ENCODE results near the gene TAS2R31.
"Not testable (repeated sequence)": the region's sequence is repeated elsewhere in the genome, so short reads cannot be mapped to it uniquely, and the experiment has no call there.

TAS2R31 gene, protein sequence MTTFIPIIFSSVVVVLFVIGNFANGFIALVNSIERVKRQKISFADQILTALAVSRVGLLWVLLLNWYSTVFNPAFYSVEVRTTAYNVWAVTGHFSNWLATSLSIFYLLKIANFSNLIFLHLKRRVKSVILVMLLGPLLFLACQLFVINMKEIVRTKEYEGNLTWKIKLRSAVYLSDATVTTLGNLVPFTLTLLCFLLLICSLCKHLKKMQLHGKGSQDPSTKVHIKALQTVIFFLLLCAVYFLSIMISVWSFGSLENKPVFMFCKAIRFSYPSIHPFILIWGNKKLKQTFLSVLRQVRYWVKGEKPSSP

DNA sequence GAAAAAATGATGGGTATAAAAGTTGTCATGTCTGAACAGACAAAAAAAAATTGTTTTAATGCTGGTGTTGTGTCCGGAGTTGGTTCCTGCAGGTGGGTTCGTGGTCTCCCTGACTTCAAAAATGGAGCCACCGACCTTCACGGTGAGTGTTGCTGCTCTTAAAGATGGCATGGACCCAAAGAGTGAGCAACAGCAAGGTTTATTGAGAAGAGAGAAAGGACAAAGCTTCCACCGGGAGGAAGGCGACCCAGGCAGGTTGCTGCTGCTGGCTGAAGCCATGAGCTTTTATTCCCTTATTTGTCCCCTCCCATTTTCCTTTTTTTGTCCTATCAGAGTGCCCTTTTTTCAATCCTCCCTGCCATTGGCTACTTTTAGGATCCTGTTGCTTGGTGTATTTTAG lies at the start of gene TAS2R31:
TAS2R31 (minus strand) TSS at position 101 of the 400 bp plus-strand sequence; CDS start at position 29, 72 bp downstream.
- no peak for DNase-seq (ENCODE audit: low read depth, low spot score)

DNA sequence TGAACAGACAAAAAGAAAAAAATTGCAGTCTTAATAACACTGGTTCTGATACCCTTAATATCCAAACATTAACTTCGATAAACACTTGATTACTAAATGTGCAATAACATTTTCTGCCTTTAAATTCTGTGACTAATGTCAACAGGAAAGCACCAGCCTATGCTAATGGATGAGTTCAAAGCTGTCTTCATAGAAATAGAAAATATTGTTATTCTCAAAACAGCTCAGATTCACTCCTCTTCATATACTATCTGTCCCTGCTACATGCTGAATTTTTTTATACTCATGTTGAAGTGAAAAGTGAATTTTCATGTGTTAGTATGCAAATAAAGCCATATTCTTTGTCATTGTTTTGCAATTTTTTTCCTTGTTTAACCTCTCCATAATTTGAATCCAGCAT lies 47.0 kb upstream of the TAS2R31 start:
- DNase-seq (ENCODE audit: low read depth, low spot score), result no peak

DNA sequence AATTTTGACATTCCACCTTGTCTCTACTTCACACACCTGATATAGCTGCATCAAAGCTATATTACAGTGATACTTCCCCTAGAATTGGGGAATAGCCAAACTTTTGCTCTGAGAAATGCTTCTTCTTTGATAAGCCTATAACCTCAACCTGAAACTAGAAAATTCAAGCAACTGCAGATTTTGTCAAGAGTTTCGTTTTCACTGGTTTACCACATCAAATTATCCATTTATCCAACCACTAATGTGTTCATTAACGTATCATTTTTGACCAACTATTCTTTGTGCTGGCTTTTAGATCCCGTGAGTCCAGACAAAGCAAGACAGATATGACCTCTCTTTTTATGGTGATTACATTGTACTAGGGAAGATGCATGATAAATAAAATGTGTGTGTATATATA lies 44.4 kb upstream of the TAS2R31 start:
- DNase-seq (ENCODE audit: low read depth, low spot score), result no peak

DNA sequence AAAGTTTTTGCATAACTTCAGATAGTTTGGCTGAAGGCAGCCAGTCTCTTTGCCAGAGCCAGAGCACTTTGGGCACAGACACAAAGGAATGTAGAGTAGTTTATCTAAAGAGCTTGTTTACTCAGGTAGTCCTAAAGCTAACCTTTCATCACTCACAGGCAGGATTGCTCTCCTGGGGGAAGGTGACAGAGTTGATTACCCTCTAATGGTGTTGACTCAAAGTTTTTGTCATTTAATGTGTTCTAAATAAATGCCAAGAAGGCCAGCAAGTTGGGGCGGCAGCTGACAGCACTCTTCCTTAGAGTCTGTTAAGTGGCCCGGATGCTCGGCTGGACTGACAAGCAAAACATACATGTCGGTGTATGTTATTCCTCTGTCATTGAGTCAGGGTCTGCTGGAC lies 40.2 kb upstream of the TAS2R31 start:
- DNase-seq (ENCODE audit: low read depth, low spot score), result no peak

GRCh38 chr12:11070999-11071398 lies 39.8 kb upstream of the TAS2R31 start:
- DNase-seq (ENCODE audit: low read depth, low spot score), result no peak

GRCh38 chr12:11069854-11070365 lies 38.7 kb upstream of the TAS2R31 start:
- no peak for DNase-seq (ENCODE audit: low read depth, low spot score)

- DNase-seq (ENCODE audit: low read depth, low spot score), result no peak
Observed at GRCh38 chr12:11067514-11067913, 36.3 kb upstream of the TAS2R31 start.

DNA sequence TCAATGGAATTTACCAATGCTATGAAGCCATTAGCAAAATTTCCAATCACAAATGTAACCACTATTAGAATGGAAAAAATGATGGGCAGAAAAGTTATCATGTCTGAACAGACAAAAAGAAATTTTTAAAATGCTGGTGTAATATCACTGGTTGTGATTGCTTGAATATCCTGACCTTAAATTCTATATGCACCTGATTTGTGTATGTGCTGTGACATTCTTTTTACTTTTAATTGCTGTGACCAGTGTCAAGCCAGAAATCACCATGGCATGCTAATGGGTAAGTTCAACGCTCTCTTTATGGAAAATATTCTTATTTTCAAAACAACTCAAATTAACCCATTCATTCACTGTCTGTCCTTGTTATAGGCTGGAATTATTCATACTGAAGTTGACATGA lies 31.0 kb upstream of the TAS2R31 start, which contains the start of gene TAS2R46:
TAS2R46 (minus strand) TSS at position 101 of the 400 bp plus-strand sequence; CDS start at position 101, 0 bp downstream.
- not testable (repeated sequence) for DNase-seq (ENCODE audit: low read depth, low spot score)

GRCh38 chr12:11059784-11060183 lies 28.6 kb upstream of the TAS2R31 start:
- DNase-seq (ENCODE audit: low read depth, low spot score), result no peak

DNA sequence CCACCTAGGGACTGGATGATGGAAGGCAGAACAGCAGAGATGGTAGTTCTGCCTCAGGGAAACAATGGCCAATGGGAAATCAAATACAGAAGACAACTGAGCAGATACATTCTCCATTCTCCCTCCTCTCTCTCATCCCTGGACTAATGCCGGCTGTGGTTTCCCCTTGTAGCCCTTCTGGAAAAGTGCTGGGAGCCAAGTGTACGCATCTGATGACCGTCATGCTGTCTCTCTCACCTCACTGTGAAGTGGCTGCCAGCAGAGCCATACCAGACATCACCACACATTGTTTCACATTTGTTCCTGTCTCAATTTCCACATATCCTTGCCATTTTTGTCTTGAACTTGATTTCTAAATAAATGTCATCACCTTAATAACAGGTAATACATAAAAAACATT lies 27.8 kb upstream of the TAS2R31 start:
- DNase-seq (ENCODE audit: low read depth, low spot score), result no peak

DNA sequence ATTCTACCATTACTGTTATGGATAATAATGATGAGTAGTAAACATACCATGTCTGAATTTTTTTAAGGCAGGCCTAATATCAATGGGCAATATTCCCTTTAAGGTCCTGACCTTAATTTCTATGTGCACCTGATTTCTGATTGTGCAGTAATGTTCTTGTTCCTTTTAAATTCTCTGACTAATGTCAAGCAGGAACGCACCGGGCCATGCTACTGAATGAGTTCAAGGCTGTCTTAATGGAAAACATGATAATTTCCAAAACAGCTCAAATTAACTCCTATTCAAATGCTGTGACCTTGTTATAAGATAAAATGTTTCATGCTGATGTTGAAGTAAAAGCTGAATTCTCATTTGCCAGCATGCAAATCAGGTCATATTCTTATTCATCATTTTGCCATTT lies 24.1 kb upstream of the TAS2R31 start:
- no peak for DNase-seq (ENCODE audit: low read depth, low spot score)

DNA sequence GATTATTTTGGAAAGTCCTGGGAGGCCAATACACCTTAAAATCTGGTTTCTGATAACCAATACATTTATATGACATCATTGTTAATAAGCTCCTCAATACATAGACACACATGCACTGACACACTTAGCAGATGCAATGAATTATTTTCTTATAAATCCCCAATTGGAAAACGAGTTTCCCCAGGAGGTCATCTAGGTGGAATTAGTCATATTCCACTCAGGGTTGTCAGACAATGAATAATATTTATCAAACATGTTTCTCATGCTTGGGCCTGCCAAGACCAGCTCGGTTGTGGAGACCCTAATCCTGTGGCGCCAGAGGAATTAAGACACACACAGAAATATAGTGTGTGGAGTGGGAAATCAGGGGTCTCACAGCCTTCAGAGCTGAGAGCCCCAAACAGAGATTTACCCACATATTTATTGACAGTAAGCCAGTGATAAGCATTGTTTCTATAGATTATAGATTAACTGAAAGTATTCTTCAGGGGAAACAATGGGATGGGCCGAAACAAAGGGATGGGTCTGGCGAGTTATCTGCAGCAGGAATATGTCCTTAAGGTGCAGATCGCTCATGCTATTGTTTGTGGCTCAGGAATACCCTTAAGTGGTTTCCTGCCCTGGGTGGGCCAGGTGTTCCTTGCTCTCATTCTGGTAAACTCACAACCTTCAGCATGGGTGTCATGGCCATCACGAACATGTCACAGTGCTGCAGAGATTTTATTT lies 18.8 kb upstream of the TAS2R31 start:
- not testable (repeated sequence) for DNase-seq (ENCODE audit: low read depth, low spot score)

DNA sequence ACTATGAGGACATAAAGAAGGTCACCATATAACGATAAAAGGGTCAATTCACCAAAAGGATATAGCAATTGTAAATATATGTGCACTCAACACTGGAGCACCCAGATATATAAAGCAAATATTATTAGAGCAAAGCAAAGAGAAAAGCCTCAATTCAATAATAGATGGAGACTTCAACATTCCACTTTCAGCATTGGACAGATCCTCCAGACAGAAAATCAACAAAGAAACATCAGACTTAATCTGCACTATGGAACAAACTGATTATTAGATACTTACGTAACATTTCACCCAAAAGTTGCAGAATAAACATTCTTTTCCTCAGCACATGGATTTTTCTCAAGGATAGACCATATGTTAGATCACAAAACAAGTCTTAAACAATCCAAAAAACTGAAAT lies 10.2 kb upstream of the TAS2R31 start:
- DNase-seq (ENCODE audit: low read depth, low spot score), result not testable (repeated sequence)

DNA sequence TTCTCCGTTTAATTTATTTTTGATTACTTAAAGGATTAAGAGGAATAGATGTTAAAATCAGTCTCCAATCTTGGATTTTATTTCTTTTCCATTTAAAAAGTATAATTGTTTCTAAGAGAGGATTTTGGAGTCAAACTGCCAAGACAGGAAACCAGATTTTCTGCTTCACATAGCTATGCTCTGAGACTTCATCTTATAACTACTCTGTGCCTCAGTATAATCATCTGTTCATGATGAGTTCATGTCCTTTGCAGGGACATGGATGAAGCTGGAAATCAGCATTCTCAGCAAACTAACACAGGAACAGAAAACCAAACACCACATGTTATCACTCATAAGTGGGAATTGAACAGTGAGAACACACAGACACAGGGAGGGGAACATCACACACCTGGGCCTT lies 9.0 kb upstream of the TAS2R31 start:
- DNase-seq (ENCODE audit: low read depth, low spot score), result no peak

DNA sequence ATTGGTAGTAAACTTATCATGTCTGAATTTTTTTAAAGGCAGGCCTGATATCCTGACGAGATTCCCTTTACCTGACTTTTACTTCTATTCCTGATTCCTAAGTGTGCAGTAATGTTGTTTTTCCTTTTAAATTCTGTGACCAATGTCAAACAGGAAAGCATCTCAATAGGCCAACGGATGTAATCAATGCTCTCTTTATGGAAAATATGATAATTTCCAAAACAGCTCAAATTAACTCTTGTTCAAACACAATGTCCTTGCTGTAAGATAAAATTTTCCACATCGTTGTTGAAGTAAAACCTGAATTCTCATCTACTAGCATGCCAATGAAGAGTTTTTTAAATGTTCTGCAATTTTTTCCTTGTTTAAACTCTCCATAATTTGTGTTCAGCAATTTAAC lies 8.0 kb upstream of the TAS2R31 start:
- DNase-seq (ENCODE audit: low read depth, low spot score), result no peak

GRCh38 chr12:11033959-11034358 lies 2.8 kb upstream of the TAS2R31 start:
- not testable (repeated sequence) for DNase-seq (ENCODE audit: low read depth, low spot score)

- no peak for DNase-seq (ENCODE audit: low read depth, low spot score)
Observed at GRCh38 chr12:11026118-11026517, 5.1 kb downstream of the TAS2R31 start.

DNA sequence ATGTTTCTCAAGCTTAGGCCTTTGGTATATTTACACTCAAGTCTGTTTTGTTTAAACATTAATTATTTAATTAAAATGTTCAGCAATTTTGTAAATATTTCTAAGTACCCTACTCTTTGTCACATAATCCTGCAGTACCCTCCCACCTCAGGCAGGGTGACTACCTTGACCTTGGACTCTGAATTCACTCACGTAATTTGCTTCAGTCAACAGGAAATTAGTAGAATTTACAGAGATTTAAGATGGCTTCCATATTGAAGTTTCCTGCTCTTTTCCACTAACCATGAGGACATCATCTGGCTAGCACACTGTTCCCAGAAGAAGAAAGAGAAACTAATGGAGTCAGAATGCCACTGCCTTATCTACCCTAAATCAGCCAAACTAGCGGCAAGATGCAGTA lies 7.8 kb downstream of the TAS2R31 start:
- no peak for DNase-seq (ENCODE audit: low read depth, low spot score)

GRCh38 chr12:11022520-11022919 lies 8.7 kb downstream of the TAS2R31 start, which contains the start of gene TAS2R19:
Gene TAS2R19 (minus strand): TSS chr12:11022620. CDS start chr12:11022571, 49 bp downstream.
- DNase-seq (ENCODE audit: low read depth, low spot score), result no peak

DNA sequence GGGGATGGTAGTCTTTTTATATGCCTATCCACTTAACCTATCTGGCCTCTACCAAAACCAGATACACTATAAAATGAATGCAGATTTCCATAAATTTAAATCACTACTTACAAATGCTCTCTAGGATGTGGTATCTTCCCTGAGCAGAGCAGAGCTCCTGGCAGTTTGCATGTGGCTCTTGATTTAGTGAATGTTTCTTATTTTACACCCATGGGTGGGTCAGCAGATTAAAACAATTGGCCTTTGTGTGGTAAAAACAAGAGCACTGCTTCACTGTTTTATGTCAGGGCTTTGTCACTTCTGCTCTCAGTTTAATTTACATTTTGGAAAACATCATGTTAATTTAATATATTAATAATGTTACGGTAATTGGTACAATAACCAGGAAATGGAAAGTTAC lies 14.3 kb downstream of the TAS2R31 start:
- DNase-seq (ENCODE audit: low read depth, low spot score), result no peak

DNA sequence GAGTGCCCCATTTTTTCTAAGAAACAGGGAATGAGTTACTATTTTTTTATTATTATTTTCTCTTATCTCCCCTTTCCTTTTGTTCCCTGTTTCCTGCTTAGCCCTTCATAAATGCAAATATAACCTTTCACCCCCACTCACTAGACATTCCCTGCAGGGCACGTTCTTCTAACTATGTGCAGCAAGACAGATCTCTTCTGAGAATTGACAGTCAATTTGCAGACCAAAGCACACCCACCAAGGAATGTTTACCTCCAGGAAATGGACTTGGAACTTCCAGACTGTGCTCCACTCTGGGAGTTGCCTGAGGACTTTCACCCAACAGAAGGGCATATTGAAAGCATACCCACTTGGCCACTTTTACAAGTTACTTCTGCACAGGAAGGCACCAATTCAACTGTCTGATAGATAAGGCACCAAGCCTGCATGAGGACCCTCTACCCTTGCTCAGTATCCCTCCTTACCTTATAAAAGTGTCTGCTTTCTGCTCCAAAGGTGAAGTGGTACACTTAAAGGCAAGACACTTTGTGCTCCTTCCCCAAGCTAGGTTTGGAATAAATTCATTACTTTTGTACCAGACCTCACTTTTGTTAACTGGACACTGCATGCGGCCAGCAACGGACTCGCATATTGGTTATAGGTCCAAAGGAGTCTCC lies 15.3 kb downstream of the TAS2R31 start:
- DNase-seq (ENCODE audit: low read depth, low spot score), result no peak

- DNase-seq (ENCODE audit: low read depth, low spot score), result no peak
Observed at GRCh38 chr12:11014234-11014633, 17.0 kb downstream of the TAS2R31 start.
